ENCODE data around the gene NMT1.

Gene NMT1

DNA sequence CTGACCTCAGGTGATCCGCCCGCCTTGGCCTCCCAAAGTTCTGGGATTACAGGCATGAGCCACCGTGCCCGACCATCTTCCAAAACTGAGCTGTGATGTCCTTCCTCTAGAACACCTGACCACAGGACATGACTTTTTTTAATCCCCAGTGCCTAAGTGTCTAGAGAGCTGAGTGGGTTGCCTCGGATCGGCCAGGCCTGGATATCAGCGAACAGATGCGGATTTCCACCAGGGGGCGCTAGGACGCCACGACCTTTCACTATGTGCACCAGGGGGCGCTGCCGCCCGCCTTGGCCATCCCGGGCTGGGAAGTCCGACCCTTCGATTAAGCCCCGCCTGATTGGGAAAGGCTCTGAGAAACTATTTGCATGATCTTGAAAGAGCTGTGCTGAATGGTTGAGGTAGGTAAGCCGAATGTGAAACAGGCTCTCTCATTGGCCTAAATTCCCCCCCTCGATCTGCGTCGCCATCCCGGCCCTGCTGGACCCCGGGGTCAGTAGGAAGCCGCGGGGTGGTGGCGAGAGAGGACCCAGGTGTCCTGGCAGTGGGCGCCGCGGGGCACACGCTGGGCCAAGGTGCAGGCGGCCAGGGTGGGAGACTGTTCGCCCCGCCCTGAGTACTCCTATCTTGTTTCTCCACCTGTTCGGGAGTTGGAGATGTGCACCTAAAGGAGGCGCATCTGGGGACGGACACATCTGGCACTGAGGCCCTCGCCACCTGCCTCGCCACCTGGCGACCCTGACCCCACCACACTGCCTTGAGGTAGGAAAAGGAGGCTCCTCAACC, 74.3 kb downstream of the NMT1 start, which contains the start of gene ACBD4:
Gene ACBD4, plus strand, starts transcription at position 496 of the 786 bp plus-strand sequence. CDS start 458 bp downstream, outside the sequence.
- peak; percentile 94 to 95 for DNase-seq (ENCODE audit: low read depth in 2 of 2)

- DNase-seq (ENCODE audit: low read depth in 2 of 2) = no peak
Measured at GRCh38 chr17:45135978-45136791, 75.1 kb downstream of the NMT1 start.

DNA sequence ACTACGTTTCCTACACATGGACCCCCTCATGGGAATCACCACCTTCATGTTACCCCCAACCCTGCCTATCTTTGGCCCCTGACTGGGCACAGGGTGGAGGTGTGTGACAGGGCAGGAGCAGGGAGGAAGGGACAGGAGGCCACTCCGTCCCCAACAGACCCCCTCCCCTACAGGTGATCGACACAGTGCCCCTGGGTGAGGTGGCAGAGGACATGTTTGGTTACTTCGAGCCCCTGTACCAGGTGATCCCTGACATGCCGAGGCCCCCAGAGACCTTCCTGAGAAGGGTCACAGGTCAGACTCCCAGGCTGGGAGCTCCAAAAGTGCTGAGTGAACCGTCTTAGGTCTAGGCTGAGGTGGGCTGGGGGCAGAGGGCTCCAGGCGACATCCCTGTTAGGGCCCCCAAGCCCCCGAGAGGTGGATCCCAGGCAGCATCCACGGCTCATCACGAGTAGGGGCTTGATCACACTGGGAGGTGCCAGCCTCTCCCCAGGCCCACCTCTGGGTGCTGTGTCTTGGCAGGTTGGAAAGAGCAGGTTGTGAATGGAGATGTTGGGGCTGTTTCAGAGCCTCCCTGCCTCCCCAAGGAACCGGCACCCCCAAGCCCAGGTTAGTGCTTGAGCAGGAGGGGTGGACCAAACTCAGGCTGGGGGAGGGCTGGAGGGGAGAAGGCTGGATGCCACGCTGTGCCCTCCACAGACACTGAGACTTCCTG, 75.9 kb downstream of the NMT1 start:
- no peak for DNase-seq (ENCODE audit: low read depth in 2 of 2)

- DNase-seq (ENCODE audit: low read depth in 2 of 2) = no peak
Measured at GRCh38 chr17:45137561-45138305, 76.6 kb downstream of the NMT1 start.

DNA sequence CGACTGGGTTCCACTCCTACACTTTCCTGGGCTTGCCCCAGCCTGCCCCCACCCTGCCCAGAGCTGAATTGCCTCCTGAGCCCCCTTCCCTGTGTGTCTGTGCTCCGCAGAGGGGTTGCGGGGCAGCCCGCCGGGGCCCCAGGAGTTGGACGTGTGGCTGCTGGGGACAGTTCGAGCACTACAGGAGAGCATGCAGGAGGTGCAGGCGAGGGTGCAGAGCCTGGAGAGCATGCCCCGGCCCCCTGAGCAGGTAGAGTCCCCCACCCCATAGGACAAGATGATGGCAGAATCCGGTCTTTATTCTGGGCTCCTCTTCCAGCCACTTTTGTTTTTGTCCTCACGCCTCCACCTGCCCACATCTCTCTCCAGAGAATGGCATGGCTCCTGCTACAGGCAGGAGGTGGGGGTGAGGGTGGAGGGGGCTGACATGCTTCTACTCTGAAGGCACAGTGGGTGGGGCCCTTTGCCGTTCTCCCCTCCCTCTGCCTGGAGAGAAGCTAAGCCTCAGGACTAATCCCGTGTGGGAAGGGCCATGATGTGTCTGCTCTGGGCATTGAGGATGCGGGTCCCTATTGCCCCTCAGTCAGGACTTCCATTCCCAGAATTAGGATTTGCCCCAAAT, 77.9 kb downstream of the NMT1 start:
- DNase-seq (ENCODE audit: low read depth in 2 of 2) = no peak

DNA sequence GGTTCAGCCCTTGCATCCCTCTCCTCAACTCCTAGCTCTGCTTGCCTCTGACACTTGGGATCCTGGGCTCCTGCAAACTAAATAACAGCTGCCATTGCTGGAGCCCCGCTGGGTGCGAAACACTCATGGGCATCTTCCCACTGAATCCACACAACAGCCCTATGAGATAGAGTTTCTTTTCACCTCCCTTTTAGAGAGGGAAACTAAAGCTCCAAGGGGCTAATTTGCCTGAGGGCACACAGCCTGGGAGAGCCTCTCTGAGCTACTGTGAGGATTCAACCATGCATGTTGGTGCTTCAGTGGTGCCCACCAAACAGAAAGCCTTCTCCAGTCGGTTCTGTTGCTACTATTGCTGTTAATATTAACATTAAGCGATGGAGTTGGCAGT, 78.4 kb downstream of the NMT1 start:
- DNase-seq (ENCODE audit: low read depth in 2 of 2) = no peak

DNA sequence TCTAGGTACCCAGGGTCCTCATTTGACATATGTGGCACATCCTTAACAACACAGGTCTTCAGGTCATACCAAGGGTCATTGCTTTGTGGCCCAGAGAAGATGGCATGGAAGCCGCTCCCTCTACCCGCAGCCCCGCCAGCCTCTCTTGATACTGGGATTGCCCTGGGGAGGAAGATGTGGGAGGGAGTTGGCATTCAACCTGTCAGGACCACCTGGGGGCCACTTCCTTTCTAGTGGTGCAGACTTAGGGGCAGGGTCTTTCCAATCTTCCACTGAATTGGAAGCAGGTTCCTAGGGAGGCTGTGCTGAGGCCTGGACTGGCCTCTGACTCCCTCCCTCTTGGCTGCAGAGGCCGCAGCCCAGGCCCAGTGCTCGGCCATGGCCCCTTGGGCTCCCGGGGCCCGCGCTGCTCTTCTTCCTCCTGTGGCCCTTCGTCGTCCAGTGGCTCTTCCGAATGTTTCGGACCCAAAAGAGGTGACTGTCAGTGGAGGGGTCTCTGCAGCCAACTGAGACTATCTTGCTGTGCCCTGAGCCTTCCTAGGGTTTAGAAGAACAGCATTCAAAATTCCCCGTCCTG, 82.1 kb downstream of the NMT1 start:
- no peak for DNase-seq (ENCODE audit: low read depth in 2 of 2)

DNA sequence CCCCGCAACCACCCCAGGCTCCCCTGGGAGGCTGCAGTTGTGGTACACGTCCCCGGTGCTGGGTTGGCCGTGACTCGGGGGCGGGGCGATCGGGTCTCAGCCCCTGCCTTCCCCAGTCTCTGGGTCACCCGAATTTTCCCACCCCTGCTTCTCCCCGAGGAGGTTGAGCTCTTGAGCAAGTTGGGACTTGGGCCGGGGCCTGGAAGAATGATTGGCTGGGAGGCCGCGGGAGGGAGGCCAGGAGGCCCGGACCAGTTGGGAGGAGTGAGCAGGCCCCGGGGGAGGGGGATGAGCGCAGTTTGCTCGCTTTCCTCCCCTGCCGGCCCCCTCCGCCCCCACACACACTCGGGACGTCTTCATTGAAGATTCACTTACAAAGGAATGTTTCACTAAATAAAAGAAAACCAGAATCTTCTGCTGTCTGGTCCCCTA, 82.7 kb downstream of the NMT1 start:
- DNase-seq (ENCODE audit: low read depth in 2 of 2) = peak; percentile 78 to 81

DNA sequence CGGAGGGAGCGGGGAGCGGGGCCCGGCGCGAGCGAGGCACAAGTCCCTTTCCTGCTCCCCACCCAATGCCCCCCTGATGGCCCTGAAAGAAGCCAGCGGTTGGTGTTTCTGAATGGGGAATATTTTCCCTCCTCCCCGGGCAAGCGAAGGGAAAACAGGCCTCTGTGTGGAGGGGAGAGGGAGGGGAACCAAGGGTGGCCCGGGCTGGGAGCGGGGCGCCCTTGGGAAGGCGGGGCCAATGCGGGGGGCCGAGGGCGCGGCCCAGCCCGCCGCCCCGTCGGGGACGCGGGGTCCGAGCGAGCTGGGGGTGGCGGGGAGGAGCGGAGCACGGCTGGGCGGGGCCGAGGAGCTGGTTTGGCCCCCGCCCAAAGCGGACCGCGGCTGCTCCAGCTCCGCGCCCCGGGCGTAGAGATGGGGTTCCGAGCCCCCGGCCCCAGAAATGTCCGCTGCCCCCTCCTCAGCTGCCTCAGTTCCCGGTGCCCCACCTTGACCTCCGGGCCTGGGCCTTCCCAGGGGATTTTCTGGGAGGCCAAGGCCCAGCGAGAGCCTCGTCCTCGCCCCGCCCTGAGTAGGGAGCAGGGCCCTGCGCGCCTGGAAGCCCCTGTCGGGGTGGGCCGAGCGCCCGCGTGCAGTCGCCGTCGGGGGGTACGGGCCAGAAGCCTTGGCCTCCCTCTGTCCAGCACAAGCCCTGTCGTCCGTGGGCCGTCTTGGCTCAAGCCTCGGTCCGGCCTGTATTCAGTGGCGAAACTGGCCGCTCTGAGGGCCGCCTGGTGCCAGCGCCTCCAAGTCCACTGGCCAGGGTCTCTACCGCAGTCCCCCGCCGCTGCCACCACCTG, 83.3 kb downstream of the NMT1 start:
- DNase-seq (ENCODE audit: low read depth in 2 of 2) = no peak

- no peak for DNase-seq (ENCODE audit: low read depth in 2 of 2)
Measured at GRCh38 chr17:45145035-45145389, 83.9 kb downstream of the NMT1 start.

GRCh38 chr17:45146166-45146565, 85.0 kb downstream of the NMT1 start:
- no peak for DNase-seq (ENCODE audit: low read depth in 2 of 2)

- DNase-seq (ENCODE audit: low read depth in 2 of 2) = no peak
Measured at GRCh38 chr17:45146592-45146889, 85.4 kb downstream of the NMT1 start.

DNA sequence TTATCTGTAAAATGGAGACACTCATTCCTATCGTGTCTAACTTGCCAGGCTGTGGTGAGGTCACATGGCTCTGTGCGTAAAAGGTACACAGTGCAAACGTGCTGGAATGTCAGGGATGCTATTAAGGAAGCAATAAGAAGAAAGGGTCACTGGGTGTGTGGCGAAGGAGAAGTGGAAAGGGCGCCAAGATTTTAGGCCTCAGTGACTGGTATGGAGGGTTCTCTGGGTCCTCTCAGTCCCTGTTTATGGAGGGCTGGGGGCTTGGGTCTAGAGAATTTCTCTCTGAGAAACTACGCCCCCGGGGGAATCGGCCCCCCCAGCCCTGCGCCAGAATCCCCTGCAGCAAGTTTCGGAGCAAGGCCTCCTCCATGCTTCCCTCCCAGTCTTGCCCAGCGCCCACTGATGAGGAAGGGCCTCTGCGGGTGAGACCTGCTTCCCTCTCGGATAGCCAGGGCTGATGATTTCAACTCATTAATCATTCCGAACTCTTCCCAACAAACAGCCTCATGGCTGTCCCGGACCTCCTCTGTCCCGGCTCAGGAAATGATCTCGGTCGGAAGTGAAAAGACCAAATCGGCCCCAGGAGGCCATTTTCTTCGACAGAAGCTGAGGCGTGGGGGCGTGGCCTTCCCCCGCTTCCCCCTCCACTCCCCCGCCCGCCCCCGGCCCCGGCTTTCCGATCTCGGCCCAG, 85.9 kb downstream of the NMT1 start:
- DNase-seq (ENCODE audit: low read depth in 2 of 2) = no peak

- peak; percentile 96 for DNase-seq (ENCODE audit: low read depth in 2 of 2)
Measured at GRCh38 chr17:45147581-45148182, 86.6 kb downstream of the NMT1 start.

- DNase-seq (ENCODE audit: low read depth in 2 of 2) = peak; percentile 100
Measured at GRCh38 chr17:45148183-45149036, 87.3 kb downstream of the NMT1 start, which contains the start of gene HEXIM1. Gene HEXIM1 (plus strand): TSS chr17:45148475. CDS start chr17:45149191, 716 bp downstream.

DNA sequence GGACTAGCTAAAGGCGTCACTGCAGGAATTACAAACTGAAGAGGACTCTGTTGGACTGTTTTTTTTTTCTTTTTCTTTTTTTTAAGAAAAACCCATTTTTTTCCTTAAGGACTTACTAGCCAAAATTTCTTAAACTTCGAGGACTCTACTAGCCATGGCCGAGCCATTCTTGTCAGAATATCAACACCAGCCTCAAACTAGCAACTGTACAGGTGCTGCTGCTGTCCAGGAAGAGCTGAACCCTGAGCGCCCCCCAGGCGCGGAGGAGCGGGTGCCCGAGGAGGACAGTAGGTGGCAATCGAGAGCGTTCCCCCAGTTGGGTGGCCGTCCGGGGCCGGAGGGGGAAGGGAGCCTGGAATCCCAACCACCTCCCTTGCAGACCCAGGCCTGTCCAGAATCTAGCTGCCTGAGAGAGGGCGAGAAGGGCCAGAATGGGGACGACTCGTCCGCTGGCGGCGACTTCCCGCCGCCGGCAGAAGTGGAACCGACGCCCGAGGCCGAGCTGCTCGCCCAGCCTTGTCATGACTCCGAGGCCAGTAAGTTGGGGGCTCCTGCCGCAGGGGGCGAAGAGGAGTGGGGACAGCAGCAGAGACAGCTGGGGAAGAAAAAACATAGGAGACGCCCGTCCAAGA, 88.0 kb downstream of the NMT1 start:
- DNase-seq (ENCODE audit: low read depth in 2 of 2) = no peak
